Esophagus muscularis mucosa (tissue), 4 donors: ENCODE data around the gene NTRK1.

Experiments
- CTCF ChIP-seq, 3 experiments: fragments of 200-600 bp in 2 of 3; fragments of 450-650 bp in 1 of 3; sonication (generic) in 2 of 3; IDR thresholded peaks; one replicate each; pipeline ENCODE4 v1.5.1; 2017 to 2019; ENCODE audit warnings: antibody characterized with exemption in 3 of 3, mild to moderate bottlenecking in 2 of 3, moderate library complexity in 1 of 3
- EP300 ChIP-seq: sonication (generic); formaldehyde crosslinking; IDR thresholded peaks from one replicate; pipeline ENCODE4 v1.6.1; 2017; ENCODE audit warnings: antibody characterized with exemption
- POLR2A ChIP-seq: fragments of 450-650 bp; IDR thresholded peaks from one replicate; pipeline ENCODE4 v1.6.1; 2017; ENCODE audit warnings: antibody characterized with exemption, moderate library complexity, mild to moderate bottlenecking, low read depth
- POLR2AphosphoS5 ChIP-seq, 2 donors: sonication (generic); formaldehyde crosslinking; IDR thresholded peaks; one replicate each; pipeline ENCODE4 v1.6.1; 2017; ENCODE audit warnings: antibody characterized with exemption in 2 of 2

GRCh38 chr1:156895927-156896326 is 35.3 kb downstream of the NTRK1 start:
- TF ChIP-seq CTCF (IDR thresholded peaks at IDR 0.05) (no peak), POLR2AphosphoS5 (IDR thresholded peaks at IDR 0.05) (no peak), EP300 (no peak), POLR2A (no peak)
